ENCODE results near the gene ZNF280B. TPM values are rescaled to one million over a fixed set of nuclear protein-coding genes. Genes with fewer than 3 reads are reported as not detected.
"Not testable (repeated sequence)": the region's sequence is repeated elsewhere in the genome, so short reads cannot be mapped to it uniquely, and the experiment has no call there.

ZNF280B gene
- total and polyA plus RNA-seq, 12 donors, result 0.81 to 7.8 (median 3.6) TPM

DNA sequence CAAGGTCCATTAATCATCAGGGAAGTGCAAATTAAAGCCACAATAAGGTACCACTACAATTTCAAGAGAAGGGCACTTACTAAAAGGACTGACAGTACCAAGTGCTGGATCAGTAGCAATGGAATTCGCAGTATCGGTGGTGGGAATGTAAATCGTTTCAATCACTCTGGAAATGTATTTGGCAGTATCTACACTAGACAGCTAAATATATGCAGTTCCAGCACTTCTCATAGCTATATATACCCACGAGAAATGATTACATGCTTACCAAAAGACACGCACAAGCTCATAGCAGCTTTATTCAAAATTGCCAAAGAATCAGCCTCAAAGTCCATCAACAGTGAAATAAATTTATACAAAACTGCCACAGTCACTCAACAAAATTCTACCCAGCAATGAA, 4.4 kb upstream of the ZNF280B start:
- H3K27ac ChIP-seq, result no peak overlapping the region
- 83 to 89% (median 85%) methylated on average over 5 of the region's 5 CpGs for WGBS, 4 donors
- no peaks in the 10 kb centered on the region for H3K9me3 ChIP-seq (replicated peaks in 1 of 3)
- H3K4me3 ChIP-seq, result no peak overlapping the region
- no peaks in the 10 kb centered on the region for H3K36me3 ChIP-seq (replicated peaks in 1 of 2)
- TF ChIP-seq, protein P1, sequence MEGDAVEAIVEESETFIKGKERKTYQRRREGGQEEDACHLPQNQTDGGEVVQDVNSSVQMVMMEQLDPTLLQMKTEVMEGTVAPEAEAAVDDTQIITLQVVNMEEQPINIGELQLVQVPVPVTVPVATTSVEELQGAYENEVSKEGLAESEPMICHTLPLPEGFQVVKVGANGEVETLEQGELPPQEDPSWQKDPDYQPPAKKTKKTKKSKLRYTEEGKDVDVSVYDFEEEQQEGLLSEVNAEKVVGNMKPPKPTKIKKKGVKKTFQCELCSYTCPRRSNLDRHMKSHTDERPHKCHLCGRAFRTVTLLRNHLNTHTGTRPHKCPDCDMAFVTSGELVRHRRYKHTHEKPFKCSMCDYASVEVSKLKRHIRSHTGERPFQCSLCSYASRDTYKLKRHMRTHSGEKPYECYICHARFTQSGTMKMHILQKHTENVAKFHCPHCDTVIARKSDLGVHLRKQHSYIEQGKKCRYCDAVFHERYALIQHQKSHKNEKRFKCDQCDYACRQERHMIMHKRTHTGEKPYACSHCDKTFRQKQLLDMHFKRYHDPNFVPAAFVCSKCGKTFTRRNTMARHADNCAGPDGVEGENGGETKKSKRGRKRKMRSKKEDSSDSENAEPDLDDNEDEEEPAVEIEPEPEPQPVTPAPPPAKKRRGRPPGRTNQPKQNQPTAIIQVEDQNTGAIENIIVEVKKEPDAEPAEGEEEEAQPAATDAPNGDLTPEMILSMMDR (IDR thresholded peaks at IDR 0.05), result no peak
- no peak for TF ChIP-seq POLR2A (IDR thresholded peaks at IDR 0.05)
- no peak for DNase-seq
- intact Hi-C loops (cut with DNase I), result no loop called here
- no peaks in the 10 kb centered on the region for H3K27me3 ChIP-seq
- no peaks in the 10 kb centered on the region for H3K4me1 ChIP-seq (replicated peaks in 1 of 2)

DNA sequence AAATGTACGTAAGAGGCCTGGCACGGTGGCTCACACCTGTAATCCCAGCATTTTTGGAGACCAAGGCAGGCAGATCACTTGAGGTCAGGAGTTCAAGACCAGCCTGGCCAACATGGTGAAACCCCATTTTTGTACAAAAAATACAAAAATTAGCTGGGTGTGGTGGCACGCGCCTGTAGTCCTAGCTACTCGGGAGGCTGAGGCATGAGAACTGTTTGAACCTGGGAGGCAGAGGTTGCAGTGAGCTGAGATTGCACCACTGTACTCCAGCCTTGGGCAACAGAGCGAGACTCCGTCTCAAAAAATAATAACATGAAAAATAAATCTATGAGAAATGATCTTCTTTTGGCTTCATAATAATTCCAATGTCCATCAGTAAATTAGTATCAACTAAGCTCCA, 2.3 kb upstream of the ZNF280B start:
- DNase-seq; intact Hi-C loops (cut with DNase I); H3K4me3 ChIP-seq; H3K27ac ChIP-seq; H3K27me3 ChIP-seq; H3K9me3 ChIP-seq (replicated peaks in 1 of 3); H3K36me3 ChIP-seq (replicated peaks in 1 of 2); H3K4me1 ChIP-seq (replicated peaks in 1 of 2): not testable (repeated sequence)
- 92 to 98% (median 95%) methylated on average over 7 of the region's 7 CpGs for WGBS, 4 donors

DNA sequence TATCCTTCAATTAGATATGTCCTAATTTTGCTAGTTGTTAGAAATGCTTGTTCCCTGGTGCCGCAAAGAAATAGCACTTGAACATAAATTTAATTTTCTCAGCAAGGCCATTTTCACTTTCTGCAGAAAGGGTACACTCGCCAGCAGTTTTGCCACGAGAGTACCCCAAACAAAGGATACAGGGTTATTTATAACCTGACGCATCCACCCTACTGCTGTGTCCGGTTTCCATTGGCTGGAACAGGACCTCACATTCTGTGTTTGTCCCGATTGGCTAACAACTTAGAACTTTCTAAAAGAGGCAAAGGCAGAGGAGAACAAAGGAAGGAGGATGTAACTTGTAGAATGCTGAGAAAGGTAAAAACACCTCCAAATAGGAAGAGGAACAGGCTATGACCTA, 1.4 kb upstream of the ZNF280B start:
- H3K9me3 ChIP-seq (replicated peaks in 1 of 3); DNase-seq; H3K27me3 ChIP-seq; H3K36me3 ChIP-seq (replicated peaks in 1 of 2); H3K4me1 ChIP-seq (replicated peaks in 1 of 2); intact Hi-C loops (cut with DNase I); H3K27ac ChIP-seq; H3K4me3 ChIP-seq: not testable (repeated sequence)
- 94 to 100% (median 95%) methylated on average over 6 of the region's 6 CpGs for WGBS, 4 donors

DNA sequence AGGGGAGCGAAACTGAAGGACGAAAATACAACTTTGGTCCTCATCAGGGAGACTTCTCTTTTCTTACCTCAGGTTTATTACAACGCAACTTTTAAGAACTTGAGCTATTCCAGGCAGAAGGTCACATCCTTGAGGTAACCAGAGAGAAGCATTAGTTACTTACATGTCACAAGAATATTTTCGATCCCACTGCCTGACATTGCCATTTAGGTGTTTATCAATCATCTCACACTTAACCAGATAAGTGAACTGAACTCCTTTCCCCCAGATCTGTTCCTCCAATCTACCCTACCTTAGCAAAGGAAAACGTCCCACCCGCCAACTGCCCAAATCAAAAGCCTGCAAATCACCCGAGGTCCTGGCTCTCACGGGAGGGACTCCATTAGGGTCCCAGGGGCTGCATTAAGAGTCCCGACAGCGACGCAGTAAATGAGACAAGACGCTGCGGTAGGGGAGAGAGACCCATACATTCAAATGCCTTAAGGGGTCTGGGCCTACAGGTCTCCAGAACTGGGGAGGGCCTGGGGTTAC, 734 bp downstream of the ZNF280B start:
- DNase-seq, result peak in 1 of 7 donors; percentile 1
- H3K36me3 ChIP-seq (replicated peaks in 1 of 2), result no peaks in the 10 kb centered on the region
- intact Hi-C loops (cut with DNase I), result no loop called here
- H3K9me3 ChIP-seq (replicated peaks in 1 of 3), result no peaks in the 10 kb centered on the region
- peak overlapping the region in 2 of 5 donors; percentile 17 to 24 for H3K27ac ChIP-seq
- H3K27me3 ChIP-seq, result no peaks in the 10 kb centered on the region
- 21 to 26% (median 23%) methylated on average over 9 to 13 of the region's 13 CpGs for WGBS, 4 donors
- peak overlapping the region in 3 of 4 donors; percentile 7 to 69 (median 65) for H3K4me3 ChIP-seq
- no peak for TF ChIP-seq POLR2A (IDR thresholded peaks at IDR 0.05)
- TF ChIP-seq, protein P1 (IDR thresholded peaks at IDR 0.05), result no peak
- H3K4me1 ChIP-seq (replicated peaks in 1 of 2), result no peaks in the 10 kb centered on the region

DNA sequence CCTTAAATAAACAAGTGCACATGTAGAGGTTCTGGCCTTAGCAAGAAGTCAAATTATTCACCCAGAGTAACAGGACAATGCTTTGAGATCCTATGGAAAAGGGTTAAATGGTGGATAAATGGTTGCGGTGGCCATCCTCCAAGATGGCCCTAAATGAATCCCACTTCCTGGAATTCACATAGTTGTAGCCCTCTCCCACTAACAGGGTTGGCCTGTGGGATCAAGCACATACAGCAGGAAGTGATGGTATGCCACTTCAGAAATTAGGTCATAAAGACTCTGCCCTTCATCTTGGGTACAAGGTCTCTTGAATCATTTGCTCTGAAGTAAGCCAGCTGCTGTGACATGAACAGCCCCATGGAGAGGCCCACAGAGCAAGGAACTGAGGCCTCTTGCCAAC, 1.8 kb downstream of the ZNF280B start:
- intact Hi-C loops (cut with DNase I), result no loop called here
- Histone ChIP-seq H3K27ac (no peak overlapping the region), H3K9me3 (replicated peaks in 1 of 3) (no peaks in the 10 kb centered on the region), H3K4me1 (replicated peaks in 1 of 2) (no peaks in the 10 kb centered on the region), H3K36me3 (replicated peaks in 1 of 2) (no peaks in the 10 kb centered on the region), H3K4me3 (no peak overlapping the region), H3K27me3 (no peaks in the 10 kb centered on the region)
- TF ChIP-seq, protein P1 (IDR thresholded peaks at IDR 0.05), result no peak
- DNase-seq, result no peak
- WGBS, 4 donors, result 92 to 100% (median 95%) methylated on average over 1 of the region's 1 CpG

Data from adrenal gland (tissue), 12 donors.